NCI-H146 treated with DMSO at 0.1 percent for 48 hours (cell line): Measurements from ENCODE around the gene HOXB3.

Experiments
- DNase-seq: peaks from one replicate; lab custom pipeline; 2025; ENCODE audit not compliant: unreplicated experiment; lab: John Stamatoyannopoulos, UW

The HOXB3 gene

GRCh38 chr17:48588528-48588927 is 1.5 kb downstream of the HOXB3 start:
- no peak for DNase-seq

- DNase-seq = no peak
Measured at GRCh38 chr17:48588074-48588415, 2.0 kb downstream of the HOXB3 start.

- DNase-seq = no peak
Measured at GRCh38 chr17:48587276-48588073, 2.6 kb downstream of the HOXB3 start.

GRCh38 chr17:48586355-48587258 is 3.4 kb downstream of the HOXB3 start:
- no peak for DNase-seq

GRCh38 chr17:48584223-48584741 is 5.8 kb downstream of the HOXB3 start:
- DNase-seq = no peak

- DNase-seq = no peak
Measured at GRCh38 chr17:48583708-48584222, 6.3 kb downstream of the HOXB3 start.

- no peak for DNase-seq
Measured at GRCh38 chr17:48582750-48583069, 7.3 kb downstream of the HOXB3 start.

GRCh38 chr17:48579760-48580554 is 10.1 kb downstream of the HOXB3 start:
- DNase-seq = no peak

GRCh38 chr17:48579471-48579759 is 10.6 kb downstream of the HOXB3 start:
- DNase-seq = no peak

- DNase-seq = no peak
Measured at GRCh38 chr17:48578616-48579470, 11.2 kb downstream of the HOXB3 start.

GRCh38 chr17:48577946-48578615 is 12.0 kb downstream of the HOXB3 start, which contains the start of gene HOXB4:
Gene HOXB4, minus strand, starts transcription at chr17:48578350. Its CDS starts 31 bp downstream, at chr17:48578319.
- DNase-seq = no peak

- no peak for DNase-seq
Measured at GRCh38 chr17:48577330-48577945, 12.6 kb downstream of the HOXB3 start.

- DNase-seq = no peak
Measured at GRCh38 chr17:48576479-48577309, 13.3 kb downstream of the HOXB3 start.

GRCh38 chr17:48575673-48576478 is 14.2 kb downstream of the HOXB3 start:
- no peak for DNase-seq

GRCh38 chr17:48575066-48575582 is 14.9 kb downstream of the HOXB3 start:
- no peak for DNase-seq

- no peak for DNase-seq
Measured at GRCh38 chr17:48574505-48575065, 15.5 kb downstream of the HOXB3 start.

GRCh38 chr17:48571826-48572417 is 18.1 kb downstream of the HOXB3 start:
- no peak for DNase-seq
